Colonic mucosa (tissue), 4 donors: Measurements from ENCODE around the gene CEBPG. TPM values are rescaled to one million over a fixed set of nuclear protein-coding genes. Genes with fewer than 3 reads are reported as not detected.

ENCODE experiments used
- DNase-seq: peaks from one replicate; pipeline ENCODE4 v3.0.0-alpha.2; 2020
- H3K27ac ChIP-seq: fragments of 200-600 bp; one replicate; pipeline ENCODE4 v1.8.0; 2021
- H3K27me3 ChIP-seq: fragments of 200-600 bp; one replicate; pipeline ENCODE4 v1.8.0; 2021
- H3K36me3 ChIP-seq: fragments of 200-600 bp; one replicate; pipeline ENCODE4 v1.8.0; 2021
- H3K4me1 ChIP-seq: fragments of 200-600 bp; one replicate; pipeline ENCODE4 v1.8.0; 2021; ENCODE audit warnings: mild to moderate bottlenecking
- H3K4me3 ChIP-seq: fragments of 200-600 bp; one replicate; pipeline ENCODE4 v1.8.0; 2021
- H3K9ac ChIP-seq, 2 donors: one replicate each; pipeline ENCODE4 v1.7.0; 2013; ENCODE audit warnings: control low read depth in 2 of 2, low read depth in 2 of 2, low read length in 2 of 2
- H3K9me3 ChIP-seq: fragments of 200-600 bp; one replicate; pipeline ENCODE4 v1.8.0; 2021
- CTCF ChIP-seq: fragments of 200-600 bp; IDR thresholded peaks from one replicate; pipeline ENCODE4 v1.8.0; 2022; ENCODE audit warnings: antibody characterized with exemption, mild to moderate bottlenecking
- intact Hi-C: fragments of 100-400 bp; cut with DNase I; formaldehyde crosslinking; loops from one replicate; pipeline ENCODE4 v1.14.1; 2022
- total RNA-seq, 2 donors: library from RNA; stranded (reverse); fragmentation: NEBNext Ultra II Directional in 1 of 2; extraction: Animal tissue kit (Norgen Biotek cat#: 25700) in 1 of 2; gene quantifications; one replicate each; pipeline ENCODE4 v1.2.1, GENCODE V29; 2021
- donor health status: healthy.
- donor health status: DM: no; HTN: no; CAD: no.
- donor health status: DM: no; HTN: no; CAD: no.

Gene CEBPG
- total RNA-seq, 2 donors from 2014 or later: 62.1 to 72.3 TPM

GRCh38 chr19:33382006-33382405, 8.5 kb downstream of the CEBPG start:
- no peaks in the 10 kb centered on the region for H3K4me1 ChIP-seq
- intact Hi-C loops: no loop called here
- TF ChIP-seq CTCF: no peak

GRCh38 chr19:33382982-33383381, 9.5 kb downstream of the CEBPG start:
- no peak overlapping the region for H3K27ac ChIP-seq
- intact Hi-C loops: no loop called here
- TF ChIP-seq CTCF: no peak
- no peaks in the 10 kb centered on the region for H3K27me3 ChIP-seq
- no peaks in the 10 kb centered on the region for H3K9me3 ChIP-seq
- no peaks in the 10 kb centered on the region for H3K36me3 ChIP-seq
- H3K4me3 ChIP-seq: no peak overlapping the region
- no peaks in the 10 kb centered on the region for H3K4me1 ChIP-seq
- H3K9ac ChIP-seq: no peak overlapping the region
- DNase-seq: no peak

More at GRCh38 chr19:33382006-33382405, 8.5 kb downstream of the CEBPG start:
- Histone ChIP-seq H3K36me3 (no peaks in the 10 kb centered on the region), H3K4me3 (no peak overlapping the region), H3K9me3 (no peaks in the 10 kb centered on the region), H3K27me3 (no peaks in the 10 kb centered on the region), H3K9ac (no peak overlapping the region), H3K27ac (no peak overlapping the region)
- DNase-seq: no peak

- Histone ChIP-seq H3K4me1 (no peaks in the 10 kb centered on the region), H3K36me3 (no peaks in the 10 kb centered on the region), H3K9ac (no peak overlapping the region), H3K27me3 (no peaks in the 10 kb centered on the region), H3K27ac (no peak overlapping the region), H3K4me3 (no peak overlapping the region), H3K9me3 (no peaks in the 10 kb centered on the region)
- no peak for TF ChIP-seq CTCF
- intact Hi-C loops: no loop called here
- no peak for DNase-seq
These were observed 10.3 kb downstream of the CEBPG start for GRCh38 chr19:33383720-33384292.

- DNase-seq: no peak
- Histone ChIP-seq H3K4me3 (no peak overlapping the region), H3K4me1 (peaks cover 7% of the 10 kb centered on the region), H3K27me3 (no peaks in the 10 kb centered on the region), H3K36me3 (no peaks in the 10 kb centered on the region), H3K9me3 (no peaks in the 10 kb centered on the region), H3K9ac (no peak overlapping the region), H3K27ac (no peak overlapping the region)
- no peak for TF ChIP-seq CTCF
- intact Hi-C loops: no loop called here
These were observed 11.5 kb downstream of the CEBPG start for GRCh38 chr19:33384983-33385382.

- TF ChIP-seq CTCF: no peak
- H3K27me3 ChIP-seq: no peaks in the 10 kb centered on the region
- no peak overlapping the region for H3K9ac ChIP-seq
- no peaks in the 10 kb centered on the region for H3K36me3 ChIP-seq
- peaks cover 15% of the 10 kb centered on the region for H3K4me1 ChIP-seq
- H3K9me3 ChIP-seq: no peaks in the 10 kb centered on the region
- intact Hi-C loops: no loop called here
- no peak for DNase-seq
- no peak overlapping the region for H3K4me3 ChIP-seq
- no peak overlapping the region for H3K27ac ChIP-seq
These were observed 12.4 kb downstream of the CEBPG start for GRCh38 chr19:33385956-33386355.
